GM12878 (cell line): Measurements from ENCODE around the gene GPC6.

ENCODE experiments used
- BHLHE40 ChIP-seq, 2 experiments: fragments of 450-650 bp in 1 of 2; IDR thresholded peaks; 2 replicates each; pipeline ENCODE4 v1.6.1; 2011 to 2017; ENCODE audit warnings: low read depth in 2 of 2, borderline replicate concordance in 1 of 2, improper control_type of control experiment in 1 of 2, low read length in 1 of 2, mild to moderate bottlenecking in 1 of 2
- CTCF ChIP-seq, 3 experiments: IDR thresholded peaks in 2 of 3; conservative IDR thresholded peaks in 1 of 3; 2 replicates each; pipeline ENCODE4 v1.5.1; 2011; ENCODE audit warnings: low read depth in 3 of 3, low read length in 3 of 3, mild to moderate bottlenecking in 3 of 3, control low read depth in 2 of 3, moderate library complexity in 2 of 3, inconsistent platforms in 1 of 3, mixed read lengths in 1 of 3; ENCODE audit not compliant: control insufficient read depth in 2 of 3, insufficient read depth in 1 of 3; ENCODE audit errors: extremely low read depth in 1 of 3
- EZH2 ChIP-seq: IDR thresholded peaks from 2 replicates; pipeline ENCODE4 v1.6.1; 2012; ENCODE audit warnings: low read depth, mild to moderate bottlenecking, control low read depth, inconsistent platforms, low read length, borderline replicate concordance; ENCODE audit not compliant: control insufficient read depth
- FOXK2 ChIP-seq: fragments of 450-650 bp; IDR thresholded peaks from 2 replicates; pipeline ENCODE4 v1.6.1; 2017; ENCODE audit warnings: mild to moderate bottlenecking, moderate library complexity
- HCFC1 ChIP-seq: fragments of 150-350 bp; IDR thresholded peaks from 2 replicates; pipeline ENCODE4 v1.6.1; 2014; ENCODE audit warnings: low read length
- POLR2A ChIP-seq: IDR thresholded peaks from 2 replicates; pipeline ENCODE4 v1.6.1; 2011; ENCODE audit warnings: low read depth, mild to moderate bottlenecking, low read length
- POLR2AphosphoS5 ChIP-seq: IDR thresholded peaks from 2 replicates; pipeline ENCODE4 v1.6.1; 2011; ENCODE audit warnings: mild to moderate bottlenecking, low read length, inconsistent platforms
- REST ChIP-seq: IDR thresholded peaks from 2 replicates; pipeline ENCODE4 v1.6.1; 2012; ENCODE audit warnings: mild to moderate bottlenecking, low read depth, low read length
- RUNX3 ChIP-seq: IDR thresholded peaks from 2 replicates; pipeline ENCODE4 v1.6.1; 2012; ENCODE audit warnings: low read length, inconsistent platforms
- SRF ChIP-seq, 2 experiments: IDR thresholded peaks; 2 replicates each; pipeline ENCODE4 v1.6.1; 2011; ENCODE audit warnings: low read depth in 2 of 2, low read length in 2 of 2, mild to moderate bottlenecking in 1 of 2, moderate library complexity in 1 of 2

- TF ChIP-seq POLR2AphosphoS5 (no peak), EZH2 (no peak), REST (no peak), POLR2A (no peak), SRF (IDR thresholded peaks at IDR 0.05; ENCODE audit: low read depth in 2 of 2, low read length in 2 of 2) (no peak), CTCF (IDR thresholded peaks at IDR 0.05 in 2 of 3, conservative IDR thresholded peaks at IDR 0.05 in 1 of 3; ENCODE audit: control insufficient read depth in 2 of 3, extremely low read depth in 1 of 3, insufficient read depth in 1 of 3, low read depth in 3 of 3, low read length in 3 of 3) (no peak), RUNX3 (no peak), HCFC1 (no peak), BHLHE40 (IDR thresholded peaks at IDR 0.05; ENCODE audit: borderline replicate concordance in 1 of 2, low read depth in 2 of 2, low read length in 1 of 2) (no peak), FOXK2 (no peak)
Observed at GRCh38 chr13:94411747-94412146, 1185.1 kb downstream of the GPC6 start.
